DMS79 (cell line): ENCODE data around the gene KIFC3.
A peak's percentile ranks its signal among the peaks of the same experiment; 100 is the strongest.
"Not testable (repeated sequence)": the region's sequence is repeated elsewhere in the genome, so short reads cannot be mapped to it uniquely, and the experiment has no call there.

Experiments used
- DNase-seq: peaks from one replicate; lab custom pipeline; 2025; lab: John Stamatoyannopoulos, UW

The KIFC3 gene

DNA sequence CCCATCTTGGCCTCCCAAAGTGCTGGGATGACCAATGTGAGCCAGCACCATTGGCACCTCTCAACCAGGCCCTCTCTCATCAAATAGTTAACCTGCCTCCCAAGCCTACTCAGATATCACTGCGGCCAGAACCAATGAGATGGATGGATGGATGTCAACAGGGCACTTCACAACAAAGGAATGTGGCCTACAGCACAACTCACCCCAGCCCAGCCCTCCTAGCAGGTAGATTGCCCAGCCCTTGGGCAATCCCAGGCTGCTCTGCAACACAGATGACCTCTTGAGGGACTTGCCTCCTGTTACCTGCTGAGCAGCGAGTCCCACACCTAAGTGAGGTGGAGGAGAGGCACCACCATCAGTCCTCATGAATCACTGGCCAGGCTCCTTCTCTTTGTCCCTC, 22.6 kb upstream of the KIFC3 start:
- DNase-seq, result peak; percentile 46

DNA sequence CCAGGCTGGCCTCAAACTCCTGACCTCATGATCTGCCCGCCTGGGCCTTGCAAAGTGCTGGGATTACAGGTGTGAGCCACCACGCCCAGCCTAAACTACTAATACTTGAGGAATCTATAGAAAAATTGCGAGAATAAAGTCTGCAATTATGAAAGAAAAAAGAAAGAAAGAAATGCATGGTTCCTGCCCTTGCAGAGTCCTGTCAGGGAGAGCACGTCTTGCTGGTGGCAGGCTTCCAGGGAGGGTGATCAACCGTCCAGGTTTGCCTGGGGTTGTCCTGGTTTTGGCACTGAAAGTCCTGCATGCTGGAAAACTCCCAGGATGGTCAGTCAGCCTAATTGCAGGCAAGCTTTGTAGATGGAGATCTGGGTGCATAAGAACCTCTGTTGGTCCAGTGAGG, 21.5 kb upstream of the KIFC3 start:
- no peak for DNase-seq

DNA sequence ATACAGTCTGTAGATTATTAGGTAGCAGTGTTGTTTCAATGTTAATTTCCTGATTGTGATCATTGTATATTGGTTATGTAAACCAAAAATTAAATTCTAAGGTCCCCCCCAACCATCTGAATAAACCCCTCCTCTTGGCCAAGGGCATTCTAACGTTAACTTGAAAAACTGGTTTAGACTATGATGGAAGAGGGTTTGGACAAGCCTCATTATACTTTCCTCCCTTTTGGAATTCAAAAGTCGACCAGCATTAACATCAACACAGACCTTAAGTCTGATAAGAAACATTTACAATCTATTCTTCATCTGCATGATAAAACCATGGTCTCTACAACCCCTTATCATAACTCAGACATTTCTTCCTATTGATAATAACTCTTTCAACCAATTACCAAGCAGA, 20.6 kb upstream of the KIFC3 start:
- no peak for DNase-seq

DNA sequence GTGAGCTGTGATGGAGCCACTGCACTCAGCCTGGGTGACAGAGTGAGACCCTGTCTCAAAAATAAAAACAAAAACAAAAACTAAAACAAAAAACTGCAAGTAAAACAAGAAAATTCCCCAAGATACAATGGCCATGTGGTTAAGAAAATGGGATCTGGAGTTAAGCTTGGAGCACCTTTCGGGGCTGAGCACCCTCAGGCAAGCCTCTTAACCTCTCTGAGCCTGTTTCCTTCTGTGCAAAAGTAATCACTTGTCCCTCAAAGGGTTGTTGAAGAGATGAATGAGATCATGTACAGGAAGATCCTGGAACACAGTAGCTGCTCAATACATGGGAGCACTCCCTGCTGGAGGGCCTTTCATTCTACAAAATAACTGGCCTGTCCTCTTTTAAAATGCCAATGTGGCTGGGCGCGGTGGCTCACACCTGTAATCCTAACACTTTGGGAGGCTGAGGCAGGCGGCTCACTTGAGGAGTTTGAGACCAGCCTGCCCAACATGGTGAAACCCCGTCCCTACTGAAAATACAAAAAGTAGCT, 19.8 kb upstream of the KIFC3 start:
- DNase-seq, result no peak

DNA sequence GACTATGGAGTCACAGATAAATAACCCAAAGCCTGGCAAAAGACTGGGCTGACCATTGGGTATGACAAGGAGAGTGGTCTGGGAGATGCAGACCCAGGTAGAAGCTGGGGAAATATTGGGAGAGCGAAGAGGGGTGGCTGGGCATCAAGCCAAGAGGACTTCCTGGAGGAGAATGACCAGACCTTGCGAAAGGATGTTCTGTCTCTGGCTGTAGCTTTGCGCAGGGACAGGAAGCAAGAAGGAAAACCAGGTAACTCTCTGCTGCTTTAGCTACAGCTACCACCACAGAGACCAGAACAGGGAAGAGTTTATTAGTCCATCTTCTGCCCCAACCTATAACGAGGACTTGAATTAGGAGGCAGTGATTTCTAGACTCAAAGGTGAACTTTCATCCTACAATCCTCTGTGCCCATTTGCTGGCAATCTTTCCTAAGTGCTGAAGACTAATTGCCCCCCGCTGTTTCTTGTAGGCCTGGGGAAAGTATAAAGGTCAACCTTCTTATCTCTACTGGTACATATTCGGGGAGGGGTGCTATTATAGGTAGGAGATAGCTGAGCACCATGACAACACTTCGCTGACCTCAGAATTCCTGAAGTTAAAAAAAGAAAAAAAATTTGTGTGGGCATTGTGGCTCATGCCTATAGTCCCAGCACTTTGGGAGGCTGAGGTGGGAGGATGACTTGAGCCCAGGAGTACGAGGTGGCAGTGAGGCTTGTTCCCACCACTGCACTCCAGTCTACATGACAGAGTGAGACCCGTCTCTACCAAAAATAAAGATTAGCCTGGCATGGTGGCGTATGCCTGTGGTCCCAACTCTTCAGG, 19.1 kb upstream of the KIFC3 start:
- no peak for DNase-seq

DNA sequence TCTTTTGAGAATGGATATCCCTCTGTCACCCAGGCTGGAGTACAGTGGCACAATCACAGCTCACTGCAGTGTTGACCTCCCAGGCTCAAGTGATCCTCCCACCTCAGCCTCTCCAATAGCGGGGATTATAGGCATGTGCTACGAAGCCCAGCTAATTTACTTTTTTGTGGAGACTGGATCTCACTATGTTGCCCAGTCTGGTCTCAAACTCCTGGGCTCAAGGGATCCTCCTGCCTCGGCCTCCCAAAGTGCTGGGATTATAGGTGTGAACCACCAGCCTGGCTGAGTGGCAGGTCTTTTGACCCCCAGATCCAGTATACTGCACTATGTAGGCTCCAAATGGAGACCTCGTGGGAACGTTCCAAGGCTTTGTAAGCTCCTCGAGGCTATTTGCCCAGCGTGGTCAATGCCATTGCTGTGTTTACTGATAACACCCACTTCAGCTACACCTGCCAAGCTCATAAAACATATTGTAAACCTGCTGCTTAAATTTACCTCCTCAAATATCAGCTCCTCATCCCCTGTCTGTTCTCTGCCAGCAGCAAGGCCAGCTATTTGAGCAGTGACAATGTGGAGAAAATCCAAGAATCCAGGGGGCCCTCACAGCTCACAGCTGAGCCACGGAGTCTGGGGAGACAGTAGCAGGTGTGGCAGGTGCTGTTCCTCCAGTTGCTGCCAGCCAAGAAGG, 16.2 kb upstream of the KIFC3 start:
- DNase-seq, result peak; percentile 56

DNA sequence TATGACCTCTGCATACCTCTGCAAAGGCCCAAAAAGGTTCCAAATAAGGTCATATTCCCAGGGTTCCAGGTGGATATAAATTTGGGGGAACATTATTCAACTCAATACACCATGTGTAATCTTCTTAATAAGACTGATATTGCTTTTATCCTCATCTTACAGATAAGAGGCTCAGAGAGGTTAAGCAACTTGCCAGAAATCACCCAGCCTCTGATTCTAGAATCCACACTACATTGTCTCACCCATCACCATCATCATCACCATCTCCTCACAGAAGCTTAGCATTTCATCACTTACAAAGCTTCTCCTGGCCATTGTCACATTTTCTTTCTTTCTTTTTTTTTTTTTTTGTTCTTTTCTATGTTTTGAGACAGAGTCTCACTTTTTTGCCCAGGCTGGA, 15.4 kb upstream of the KIFC3 start:
- no peak for DNase-seq

DNA sequence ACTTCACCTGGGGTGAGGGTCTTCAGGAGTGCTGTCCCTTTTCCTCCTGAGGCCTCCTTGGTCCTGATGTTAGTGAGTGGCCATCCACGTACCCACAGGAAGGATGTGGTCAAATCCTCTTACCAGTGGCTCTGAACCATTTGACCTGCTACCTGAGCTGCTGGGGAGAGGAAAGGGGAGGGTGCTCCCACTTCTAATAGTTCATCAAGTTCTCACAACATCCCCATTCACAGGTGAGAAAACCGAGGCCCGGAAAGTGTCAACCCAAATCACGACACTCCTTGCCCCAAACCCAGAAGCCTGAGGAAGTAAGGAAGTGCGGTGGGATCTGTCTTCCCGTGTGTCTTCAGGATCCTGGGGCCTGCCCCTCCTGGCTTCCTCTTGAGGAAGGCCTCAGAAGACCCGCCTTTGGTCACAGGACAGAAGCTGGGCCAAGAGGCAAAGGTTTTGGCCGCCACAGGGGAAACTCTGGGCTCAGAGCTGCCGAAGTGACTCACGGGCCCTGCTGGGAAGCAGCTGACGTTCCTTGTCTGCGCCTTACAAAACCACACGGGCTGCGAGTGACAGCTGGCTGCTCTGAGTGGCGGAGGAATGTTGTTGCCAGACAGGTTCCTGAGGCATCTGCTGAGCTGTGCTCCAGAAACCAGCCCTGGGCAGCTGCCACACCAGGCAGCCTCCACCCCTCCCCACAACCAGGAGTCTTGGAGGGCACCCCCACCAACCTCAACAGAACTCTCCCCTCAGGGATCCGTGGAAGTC, 13.9 kb upstream of the KIFC3 start:
- DNase-seq, result peak; percentile 59

DNA sequence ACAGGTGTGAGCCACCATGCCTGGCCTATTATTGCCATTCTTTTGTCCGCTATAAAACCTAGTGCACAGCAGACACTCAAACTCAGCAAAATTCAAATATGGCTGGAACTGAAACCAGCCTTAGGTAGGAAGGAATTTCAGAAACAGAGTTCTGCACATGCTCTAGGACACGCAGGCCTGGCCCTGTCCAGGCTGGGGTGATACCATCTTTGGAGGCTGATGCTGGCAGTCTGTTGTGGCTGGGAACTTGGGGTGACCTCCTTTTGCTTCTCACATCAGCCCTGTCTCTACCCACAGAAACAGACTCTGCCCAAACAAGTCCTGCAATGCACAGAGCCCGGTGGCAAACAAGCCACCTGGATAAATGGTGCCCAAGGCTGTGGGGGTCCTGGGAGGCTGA, 12.6 kb upstream of the KIFC3 start:
- no peak for DNase-seq

DNA sequence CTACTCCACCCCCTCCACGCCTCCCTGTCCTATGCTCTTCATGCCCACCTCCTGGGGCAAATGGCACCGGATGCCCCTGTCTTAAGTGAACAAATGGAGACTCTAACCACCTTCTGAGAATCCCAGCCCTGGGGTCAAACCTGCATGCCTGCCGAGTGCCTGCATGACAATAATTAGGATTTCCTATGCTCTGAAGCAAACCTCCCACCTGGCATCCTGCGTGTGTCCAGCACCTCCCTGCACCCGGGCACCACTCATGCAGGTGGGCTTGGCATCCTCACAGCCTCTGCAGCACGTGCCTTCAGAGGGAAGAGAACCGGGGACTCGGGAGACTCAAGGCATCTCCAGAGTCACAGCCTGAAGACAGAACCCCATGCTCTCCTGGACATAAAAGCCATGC, 11.2 kb upstream of the KIFC3 start:
- DNase-seq, result no peak

DNA sequence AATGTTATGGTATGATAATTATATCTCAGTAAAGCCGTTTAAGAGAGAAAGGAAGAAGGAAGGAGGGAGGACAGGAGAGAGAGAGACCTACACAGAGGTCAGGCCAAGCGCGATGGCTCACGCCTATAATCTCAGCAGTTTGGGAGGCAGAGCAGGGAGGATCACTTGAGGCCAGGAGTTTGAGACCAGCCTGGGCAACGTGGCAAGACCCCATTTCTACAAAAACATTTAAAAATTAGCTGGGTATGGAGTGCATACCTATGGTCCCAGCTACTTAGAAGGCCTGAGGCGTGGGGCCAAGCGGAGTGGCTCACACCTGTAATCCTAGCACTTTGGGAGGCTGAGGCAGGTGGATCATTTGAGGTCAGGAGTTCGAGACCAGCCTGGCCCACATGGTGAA, 9.0 kb upstream of the KIFC3 start:
- not testable (repeated sequence) for DNase-seq

DNA sequence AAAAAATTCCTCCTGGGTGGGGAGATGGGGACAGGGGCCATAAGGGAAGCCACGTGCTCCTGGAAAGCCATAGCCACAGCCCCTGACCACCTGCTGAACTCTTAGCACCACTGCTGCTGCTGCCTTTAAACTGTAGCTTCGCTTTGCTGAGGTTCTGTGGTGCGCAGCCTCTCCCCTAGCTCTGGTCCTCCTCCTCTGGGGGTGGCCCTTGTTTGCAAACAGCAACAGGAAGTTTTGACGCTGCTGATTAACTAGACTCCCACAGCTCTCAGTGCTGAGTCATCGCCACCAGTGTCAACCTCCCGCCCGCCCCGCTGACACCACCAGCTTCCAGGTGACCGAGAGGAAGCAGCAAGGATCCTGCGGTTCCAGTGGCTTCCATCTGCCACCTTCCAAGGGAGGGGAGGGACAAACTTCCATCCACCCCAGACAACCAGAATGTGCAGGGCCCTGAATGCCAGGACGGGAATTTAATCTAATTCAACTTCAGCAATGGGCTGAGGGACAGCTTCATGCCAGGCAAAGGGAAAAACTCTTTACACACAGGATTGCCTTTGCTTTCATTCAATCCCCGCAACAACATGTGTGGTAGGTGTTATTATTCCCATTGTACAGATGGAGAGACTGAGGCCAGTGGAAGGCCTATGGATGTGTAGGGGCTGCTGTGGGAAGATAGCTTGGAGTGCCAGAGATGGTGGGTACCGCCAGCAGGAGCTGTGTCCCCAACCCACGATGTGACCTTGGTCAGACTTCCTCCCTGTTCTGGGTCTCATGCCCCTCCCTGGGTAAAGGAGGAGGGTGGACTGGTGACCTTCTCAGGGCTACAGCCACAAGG, 8.1 kb upstream of the KIFC3 start:
- no peak for DNase-seq

DNA sequence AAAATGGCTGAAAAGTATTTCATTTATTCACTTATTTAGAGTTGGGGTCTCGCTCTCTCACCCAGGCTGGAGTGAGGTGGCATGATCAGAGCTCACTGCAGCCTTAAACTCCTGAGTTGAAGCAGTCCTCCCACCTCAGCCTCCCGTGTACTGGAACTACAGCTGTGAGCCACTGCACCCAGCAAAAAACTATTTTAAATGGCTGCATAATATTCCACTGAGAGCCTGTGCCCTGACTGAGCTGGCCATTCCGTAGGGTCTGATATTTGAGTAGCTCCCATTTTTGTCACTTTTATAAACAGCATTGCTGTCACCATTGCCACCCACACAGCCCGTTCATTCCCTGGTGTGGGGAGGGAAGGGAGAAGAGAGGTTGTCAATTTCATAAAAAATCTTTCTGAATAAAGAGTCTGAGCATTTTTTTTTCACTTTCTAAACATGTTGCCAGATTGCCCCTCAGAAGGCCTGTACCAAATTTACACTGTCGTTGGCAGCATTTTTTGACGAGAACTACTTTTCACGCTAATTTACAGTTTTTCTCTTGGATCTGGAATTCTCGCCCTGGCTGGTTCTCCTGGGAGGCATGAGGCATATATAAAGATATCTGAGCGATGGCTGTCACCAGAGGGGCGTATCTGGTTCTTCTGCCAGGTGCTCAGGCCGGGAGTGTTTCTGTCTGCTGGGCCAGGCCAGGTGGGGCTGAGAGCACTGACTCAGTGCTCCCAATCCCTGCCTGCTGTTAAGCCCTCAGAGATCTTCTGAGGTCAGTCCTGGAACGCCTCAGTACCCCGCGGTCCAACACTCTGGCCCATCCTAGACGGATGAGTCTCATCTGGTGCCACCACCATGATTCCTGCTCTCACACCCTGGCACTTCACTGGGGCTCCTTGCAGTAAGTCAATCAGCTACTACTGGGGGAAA, 7.2 kb upstream of the KIFC3 start:
- no peak for DNase-seq

DNA sequence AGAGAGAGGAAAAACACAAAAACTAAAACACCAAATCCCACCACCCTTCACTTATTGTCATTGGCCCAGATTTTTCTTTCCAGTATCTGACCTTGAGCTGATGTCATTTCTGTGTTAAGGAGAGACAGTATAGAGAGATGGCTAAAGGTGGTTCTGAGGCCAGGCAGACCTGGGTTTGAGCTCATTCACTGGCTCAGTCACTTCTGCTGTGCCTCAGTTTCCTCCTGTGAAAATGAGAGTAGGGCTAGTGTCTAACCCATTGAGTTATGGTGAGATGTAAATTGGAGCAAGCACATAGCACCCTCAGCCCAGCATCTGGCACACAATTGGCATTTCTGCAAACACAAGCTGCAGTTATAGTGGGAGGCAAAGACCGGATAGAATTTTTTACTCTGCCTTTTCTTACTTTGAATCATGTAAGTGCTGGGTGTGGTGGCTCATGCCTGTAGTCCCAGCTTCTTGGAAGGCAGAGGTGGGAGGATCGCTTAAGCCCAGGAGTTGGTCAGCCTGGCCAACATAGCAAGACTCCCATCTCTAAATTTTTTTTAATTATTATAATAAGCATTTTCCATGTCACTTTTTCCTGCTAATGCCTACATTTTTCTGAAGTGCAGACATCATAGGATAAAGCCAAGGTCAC, 6.4 kb upstream of the KIFC3 start:
- DNase-seq, result no peak

DNA sequence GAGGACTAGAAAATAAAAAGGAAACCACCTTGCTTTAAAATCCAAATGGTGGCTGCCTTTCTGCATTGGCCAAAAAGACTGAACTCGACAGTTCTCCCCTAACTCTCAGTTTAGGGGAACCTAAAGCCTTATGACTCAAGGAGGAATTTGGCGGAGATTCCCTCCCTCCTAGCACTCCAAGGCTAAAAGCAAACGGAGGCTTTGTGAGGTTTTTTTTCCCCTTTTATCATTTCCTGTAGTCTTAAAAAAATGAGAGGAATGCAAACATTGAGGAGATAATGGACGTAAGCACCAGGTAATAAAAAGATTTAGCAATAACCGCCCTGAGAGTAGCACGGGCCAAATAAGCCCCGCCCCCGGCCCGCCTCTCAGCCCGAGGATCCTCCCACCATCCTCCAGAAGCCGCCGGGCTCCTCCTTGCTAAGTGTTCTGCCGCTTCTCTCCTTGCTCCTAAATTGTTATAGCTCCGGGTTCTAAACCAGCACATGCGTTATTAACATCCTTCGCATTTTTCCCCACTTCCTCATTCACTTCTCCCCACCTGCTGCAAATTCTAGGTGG, 5.8 kb upstream of the KIFC3 start:
- no peak for DNase-seq

DNA sequence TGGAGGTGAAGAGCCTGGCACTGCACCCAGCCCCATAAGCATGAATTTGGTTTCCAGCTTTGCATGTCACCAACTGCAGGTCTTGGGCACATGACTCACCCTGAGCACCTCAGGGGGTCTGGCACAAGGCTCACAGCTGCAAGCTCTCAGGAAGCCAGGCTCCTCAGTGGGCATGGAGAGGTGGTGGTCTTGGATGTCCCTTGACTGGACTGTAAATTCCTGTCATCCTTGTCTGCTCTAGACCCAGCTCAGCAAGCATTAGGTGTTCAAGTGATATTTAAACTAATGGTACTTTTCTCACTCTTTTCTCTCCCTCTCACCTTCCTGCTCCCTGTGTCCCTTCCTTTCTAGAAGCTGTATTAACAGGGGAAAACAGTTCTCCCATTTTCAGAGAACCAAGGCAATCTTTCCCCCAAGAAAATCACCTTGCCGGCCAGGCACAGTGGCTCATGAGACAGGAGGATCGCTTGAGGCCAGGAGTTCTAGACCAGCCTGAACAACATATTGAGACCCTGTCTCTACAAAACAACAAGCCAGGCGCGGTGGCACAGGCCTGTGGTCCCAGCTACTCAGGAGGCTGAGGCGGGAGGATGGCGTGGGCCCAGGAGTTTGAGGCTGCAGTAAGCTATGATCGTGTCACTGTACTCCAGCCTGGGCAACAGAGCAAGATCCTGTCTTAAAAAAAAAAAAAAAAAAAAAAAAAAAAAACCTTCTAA, 5.1 kb upstream of the KIFC3 start:
- no peak for DNase-seq

DNA sequence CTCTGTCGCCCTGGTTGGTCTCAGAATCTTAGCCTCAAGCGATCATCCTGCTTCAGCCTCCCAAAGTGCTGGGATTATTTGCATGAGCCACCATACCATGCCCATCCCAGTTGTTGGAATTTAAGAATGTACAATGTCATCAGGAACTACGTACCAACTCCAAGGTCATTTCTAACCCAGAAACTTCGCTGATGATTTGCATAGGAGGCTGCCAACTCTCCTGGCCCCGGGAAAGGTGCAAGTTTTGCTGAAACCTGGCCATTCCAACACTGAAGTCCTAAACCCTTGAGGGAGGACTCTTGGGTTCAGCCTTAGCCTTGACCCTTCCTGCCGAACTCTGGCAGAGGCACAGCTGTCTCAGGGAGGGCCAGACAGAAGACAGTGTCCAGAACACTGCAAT, 2.9 kb upstream of the KIFC3 start:
- no peak for DNase-seq

DNA sequence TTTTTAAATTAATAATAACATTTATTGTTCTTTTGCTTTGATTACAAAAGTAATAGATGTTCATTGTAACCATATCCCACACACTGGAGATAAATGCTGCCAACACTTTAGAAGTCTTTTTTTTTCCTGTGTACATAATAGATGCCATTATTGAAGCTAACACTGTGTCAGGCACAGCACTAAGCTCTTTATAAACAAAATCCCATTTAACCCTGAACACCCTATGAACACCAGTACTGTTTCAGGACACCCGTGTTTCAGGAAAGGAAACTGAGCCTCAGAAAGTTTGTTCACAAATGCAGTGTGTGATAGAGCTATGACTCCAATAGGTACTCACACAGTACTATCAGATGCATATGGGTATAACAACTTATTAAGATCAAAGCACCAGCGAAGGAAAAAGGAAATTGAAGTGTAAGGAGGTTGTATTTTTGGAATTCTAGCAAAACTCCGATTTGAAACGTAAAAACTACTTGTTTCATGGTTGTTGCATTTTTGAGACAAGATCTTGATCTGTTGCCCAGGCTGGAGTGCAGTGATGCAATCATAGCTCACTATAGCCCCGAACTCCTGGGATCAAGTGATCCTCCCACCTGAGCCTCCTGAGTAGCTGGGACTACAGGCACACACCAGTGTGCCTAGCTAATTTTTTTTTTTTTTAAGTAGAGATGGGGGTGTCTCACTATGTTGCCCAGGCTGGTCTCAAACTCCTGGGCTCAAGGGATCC, 2.0 kb upstream of the KIFC3 start:
- no peak for DNase-seq
